Measurements from ENCODE around the gene UBN1.

UBN1 gene

GRCh38 chr16:4904942-4905615 is 57.8 kb downstream of the UBN1 start:
- H3K4me3 ChIP-seq (ENCODE audit: insufficient read depth, low read length, poor library complexity, severe bottlenecking) = no peak overlapping the region
- no peaks in the 10 kb centered on the region for H3K79me2 ChIP-seq (ENCODE audit: insufficient read depth, low read length)
- H3K9me3 ChIP-seq (ENCODE audit: insufficient read depth, low read length) = no peaks in the 10 kb centered on the region
- no peak overlapping the region for H3K27ac ChIP-seq (ENCODE audit: low read depth, low read length)
- H3K9me2 ChIP-seq (replicated peaks; ENCODE audit: insufficient read depth, low read length) = no peaks in the 10 kb centered on the region
- H2AFZ ChIP-seq (ENCODE audit: low read depth, low read length, severe bottlenecking) = no peak overlapping the region
- TF ChIP-seq CTCF (IDR thresholded peaks at IDR 0.05; ENCODE audit: insufficient read depth, low read length, poor library complexity, severe bottlenecking) (no peak), EZH2phosphoT487 (conservative IDR thresholded peaks at IDR 0.05; ENCODE audit: low read length) (no peak)
- H3K9ac ChIP-seq (ENCODE audit: low read length) = no peak overlapping the region
- H3K4me2 ChIP-seq (ENCODE audit: low read depth, low read length, poor library complexity, severe bottlenecking) = no peak overlapping the region
- no peaks in the 10 kb centered on the region for H4K20me1 ChIP-seq (ENCODE audit: low read depth, low read length)
- no peaks in the 10 kb centered on the region for H3F3A ChIP-seq (ENCODE audit: insufficient read depth)
- no peaks in the 10 kb centered on the region for H3K36me3 ChIP-seq (ENCODE audit: low read length)
- no peaks in the 10 kb centered on the region for H3K27me3 ChIP-seq (ENCODE audit: low read length)

- Histone ChIP-seq H3K27ac (ENCODE audit: low read depth, low read length) (no peak overlapping the region), H3K9me2 (replicated peaks; ENCODE audit: insufficient read depth, low read length) (no peaks in the 10 kb centered on the region), H3K9ac (ENCODE audit: low read length) (no peak overlapping the region), H3K9me3 (ENCODE audit: insufficient read depth, low read length) (no peaks in the 10 kb centered on the region), H3K79me2 (ENCODE audit: insufficient read depth, low read length) (no peaks in the 10 kb centered on the region), H4K20me1 (ENCODE audit: low read depth, low read length) (no peaks in the 10 kb centered on the region), H3F3A (ENCODE audit: insufficient read depth) (no peaks in the 10 kb centered on the region), H3K27me3 (ENCODE audit: low read length) (no peaks in the 10 kb centered on the region), H2AFZ (ENCODE audit: low read depth, low read length, severe bottlenecking) (no peak overlapping the region), H3K4me3 (ENCODE audit: insufficient read depth, low read length, poor library complexity, severe bottlenecking) (no peak overlapping the region), H3K4me2 (ENCODE audit: low read depth, low read length, poor library complexity, severe bottlenecking) (no peak overlapping the region), H3K36me3 (ENCODE audit: low read length) (no peaks in the 10 kb centered on the region)
- no peak for TF ChIP-seq CTCF (IDR thresholded peaks at IDR 0.05; ENCODE audit: insufficient read depth, low read length, poor library complexity, severe bottlenecking)
- no peak for TF ChIP-seq EZH2phosphoT487 (conservative IDR thresholded peaks at IDR 0.05; ENCODE audit: low read length)
Measured at GRCh38 chr16:4908854-4909401, 61.6 kb downstream of the UBN1 start.

- no peak for TF ChIP-seq CTCF (IDR thresholded peaks at IDR 0.05; ENCODE audit: insufficient read depth, low read length, poor library complexity, severe bottlenecking)
- TF ChIP-seq EZH2phosphoT487 (conservative IDR thresholded peaks at IDR 0.05; ENCODE audit: low read length) = no peak
- Histone ChIP-seq H3K9me3 (ENCODE audit: insufficient read depth, low read length) (no peaks in the 10 kb centered on the region), H3K4me2 (ENCODE audit: low read depth, low read length, poor library complexity, severe bottlenecking) (no peak overlapping the region), H3K9ac (ENCODE audit: low read length) (no peak overlapping the region), H4K20me1 (ENCODE audit: low read depth, low read length) (no peaks in the 10 kb centered on the region), H3K79me2 (ENCODE audit: insufficient read depth, low read length) (no peaks in the 10 kb centered on the region), H3K36me3 (ENCODE audit: low read length) (no peaks in the 10 kb centered on the region), H3K9me2 (replicated peaks; ENCODE audit: insufficient read depth, low read length) (no peaks in the 10 kb centered on the region), H3K27ac (ENCODE audit: low read depth, low read length) (no peak overlapping the region), H3K4me3 (ENCODE audit: insufficient read depth, low read length, poor library complexity, severe bottlenecking) (no peak overlapping the region), H3K27me3 (ENCODE audit: low read length) (no peaks in the 10 kb centered on the region), H2AFZ (ENCODE audit: low read depth, low read length, severe bottlenecking) (no peak overlapping the region), H3F3A (ENCODE audit: insufficient read depth) (no peaks in the 10 kb centered on the region)
Measured at GRCh38 chr16:4909825-4910224, 62.5 kb downstream of the UBN1 start.

Measured in SU-DHL-6 (cell line).